DMS53 treated with DMSO at 0.1 percent for 48 hours (cell line): Measurements from ENCODE around the gene TMEM244.
"Not testable (repeated sequence)": the region's sequence is repeated elsewhere in the genome, so short reads cannot be mapped to it uniquely, and the experiment has no call there.

Source experiments
- DNase-seq: peaks from one replicate; lab custom pipeline; 2025; ENCODE audit not compliant: unreplicated experiment; lab: John Stamatoyannopoulos, UW

Gene TMEM244

DNA sequence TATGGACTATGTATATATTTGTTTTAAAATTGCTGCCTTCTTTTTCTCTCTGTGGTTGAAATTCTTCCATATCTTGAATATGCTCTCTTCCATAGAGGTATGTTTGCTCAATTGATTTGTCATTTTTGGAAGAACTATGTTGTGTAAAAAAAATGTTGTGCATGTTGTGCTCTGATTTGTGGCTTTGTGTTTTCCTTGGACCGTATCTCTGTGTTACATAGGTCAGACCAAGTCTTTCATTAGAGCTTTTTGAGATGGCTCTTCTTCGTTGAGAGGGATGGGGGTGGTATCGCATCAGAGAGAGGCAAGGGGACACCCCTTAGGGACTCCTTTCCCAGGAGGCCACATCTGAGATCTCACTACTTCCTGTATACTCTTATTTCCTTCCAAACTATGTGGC, 43.8 kb downstream of the TMEM244 start:
- no peak for DNase-seq

DNA sequence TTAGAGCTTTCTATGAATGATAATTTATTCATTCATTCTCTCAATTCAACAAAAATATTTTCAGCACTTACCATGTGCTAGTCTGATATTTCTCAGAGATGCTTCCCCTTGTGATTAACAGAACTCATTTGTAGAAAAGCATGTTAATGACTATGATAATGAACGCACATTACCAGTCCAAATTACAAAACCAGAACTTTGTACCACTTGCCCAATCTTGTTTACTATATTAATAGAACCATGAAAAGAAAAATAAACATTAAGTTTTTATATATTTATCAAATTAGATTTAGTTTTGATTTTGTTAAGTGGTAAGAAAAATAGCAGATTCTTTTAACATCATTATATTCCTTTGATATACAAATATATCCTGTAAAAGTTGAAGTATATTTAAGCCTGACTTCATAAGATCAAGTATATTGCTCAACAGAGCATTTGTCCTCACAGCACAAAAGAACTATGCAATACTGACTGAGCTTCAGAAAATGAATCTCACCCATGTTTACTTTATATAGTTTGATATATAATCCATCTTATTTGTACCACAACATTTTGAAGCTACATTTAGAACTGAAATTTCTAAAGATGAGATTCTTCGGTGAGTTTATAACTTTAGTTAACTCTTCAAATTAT, 48.9 kb downstream of the TMEM244 start:
- DNase-seq, result no peak

DNA sequence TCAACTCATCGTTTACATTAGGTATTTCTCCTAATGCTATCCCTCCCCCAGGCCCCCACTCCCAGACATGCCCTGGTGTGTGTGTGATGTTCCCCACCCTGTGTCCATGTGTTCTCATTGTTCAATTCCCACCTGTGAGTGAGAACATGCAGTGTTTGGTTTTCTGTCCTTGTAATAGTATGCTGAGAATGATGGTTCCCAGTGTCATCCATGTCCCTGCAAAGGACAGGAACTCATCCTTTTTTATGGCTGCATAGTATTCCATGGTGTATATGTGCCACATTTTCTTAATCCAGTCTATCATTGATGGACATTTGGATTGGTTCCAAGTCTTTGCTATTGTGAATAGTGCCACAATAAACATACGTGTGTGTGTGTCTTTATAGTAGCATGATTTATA, 54.0 kb downstream of the TMEM244 start:
- DNase-seq, result not testable (repeated sequence)

DNA sequence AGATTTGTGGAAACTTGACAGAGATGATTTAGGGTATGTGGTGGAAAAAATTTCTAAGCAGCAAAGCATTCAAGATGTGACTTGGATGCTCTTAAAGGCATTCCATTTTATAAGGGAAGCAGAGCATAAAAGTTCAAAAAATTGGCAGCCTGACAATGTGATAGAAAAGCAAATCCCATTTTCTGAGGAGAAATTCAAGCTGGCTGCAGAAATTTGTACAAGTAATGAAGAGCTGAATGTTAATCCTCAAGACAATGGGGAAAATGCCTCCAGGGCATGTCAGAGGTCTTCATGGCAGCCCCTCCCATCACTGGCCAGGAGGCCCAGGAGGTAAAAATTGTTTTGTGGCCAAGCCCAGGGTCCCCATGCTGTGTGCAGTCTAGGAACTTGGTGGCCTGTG, 58.2 kb downstream of the TMEM244 start:
- not testable (repeated sequence) for DNase-seq

DNA sequence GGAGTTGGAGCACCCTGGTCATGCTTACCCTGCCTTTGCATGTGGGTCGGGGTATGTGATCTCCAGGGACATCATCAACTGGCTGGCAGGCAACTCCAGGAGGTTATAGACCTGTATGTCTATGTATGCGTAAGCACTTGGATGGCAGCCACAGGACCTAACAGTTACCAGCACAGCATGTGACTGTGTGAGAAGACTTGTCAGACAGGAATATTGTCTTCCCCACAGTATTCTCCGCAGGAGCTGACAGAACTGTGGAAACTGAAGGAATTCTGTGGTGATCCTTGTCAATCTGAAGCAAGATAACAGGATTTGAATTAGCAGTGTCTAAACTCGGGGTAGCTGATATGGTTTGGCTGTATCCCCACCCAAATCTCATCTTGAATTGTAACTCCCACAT, 59.2 kb downstream of the TMEM244 start:
- DNase-seq, result no peak

DNA sequence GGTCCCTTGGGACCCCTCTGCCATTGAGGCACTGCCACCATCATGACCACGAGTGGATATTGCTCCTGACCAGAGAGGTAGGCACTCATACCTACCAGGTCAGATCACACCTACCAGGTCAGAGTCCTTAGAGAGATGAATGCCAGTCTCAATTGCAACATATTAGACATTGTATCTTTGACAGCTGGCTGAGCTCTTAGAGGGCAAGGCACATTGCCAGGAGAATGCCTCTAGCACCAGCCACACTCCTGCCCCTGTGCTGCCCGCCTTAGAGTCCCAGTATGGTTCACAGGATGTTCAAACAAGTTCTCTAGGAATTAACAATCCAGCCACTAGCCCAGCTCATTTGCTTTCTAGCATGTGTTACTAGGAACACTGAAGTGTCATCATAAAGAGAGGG, 65.9 kb downstream of the TMEM244 start:
- DNase-seq, result no peak

DNA sequence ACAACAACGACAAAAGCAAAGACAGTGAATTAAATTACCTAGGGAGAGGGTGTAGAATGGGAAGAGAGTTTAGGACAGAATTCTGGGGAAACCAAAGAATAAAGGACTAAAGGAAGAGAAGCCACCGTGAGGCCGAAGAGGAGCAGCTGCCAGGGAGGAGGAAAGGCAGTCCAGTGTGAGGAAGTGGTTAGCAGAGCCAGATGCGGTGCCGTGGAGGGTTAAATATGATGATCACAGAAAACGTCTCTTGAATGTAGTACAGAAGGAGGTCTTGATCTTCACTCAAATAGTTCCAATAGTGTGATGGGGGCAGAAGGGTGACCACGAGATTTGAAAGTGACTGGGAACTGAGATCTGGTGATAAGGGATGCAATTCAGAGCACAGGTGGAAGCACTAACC, 67.7 kb downstream of the TMEM244 start:
- DNase-seq, result no peak

DNA sequence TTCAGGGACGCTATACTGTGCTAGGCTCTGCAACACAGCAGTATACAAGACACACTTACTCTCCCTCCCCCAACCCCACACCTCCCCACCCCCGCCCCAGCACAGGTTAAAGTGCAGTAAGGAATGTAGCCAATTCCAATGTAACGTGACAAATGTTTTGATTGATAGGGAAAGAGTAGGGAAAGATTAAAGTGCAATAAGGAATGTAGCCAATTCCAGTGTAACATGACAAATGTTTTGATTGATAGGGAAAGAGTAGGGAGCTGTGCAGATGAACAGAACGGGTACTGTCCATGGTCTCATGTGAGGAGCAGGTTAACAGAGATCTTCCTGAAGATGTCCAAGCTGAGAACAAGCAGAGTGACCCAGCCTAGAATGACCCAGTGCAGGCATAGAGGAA, 69.1 kb downstream of the TMEM244 start:
- DNase-seq, result no peak

DNA sequence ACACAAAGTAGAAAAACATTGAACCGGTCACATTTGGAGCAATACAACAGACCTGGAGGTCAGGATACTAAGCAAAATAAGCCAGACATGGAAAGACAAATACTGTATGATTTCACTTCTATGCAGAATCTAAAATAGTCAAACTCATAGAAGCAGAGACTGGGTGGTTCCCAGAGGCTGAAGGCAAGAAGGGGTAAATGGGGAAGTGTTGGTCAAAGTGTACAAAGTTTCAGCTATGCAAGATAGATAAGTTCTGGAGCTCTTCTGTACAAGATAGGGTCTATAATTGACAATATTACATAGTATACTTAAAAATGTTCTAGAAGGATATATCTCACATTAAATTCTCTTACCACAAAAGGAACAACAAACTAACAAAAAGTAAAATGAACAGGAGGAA, 70.3 kb downstream of the TMEM244 start:
- DNase-seq, result no peak

DNA sequence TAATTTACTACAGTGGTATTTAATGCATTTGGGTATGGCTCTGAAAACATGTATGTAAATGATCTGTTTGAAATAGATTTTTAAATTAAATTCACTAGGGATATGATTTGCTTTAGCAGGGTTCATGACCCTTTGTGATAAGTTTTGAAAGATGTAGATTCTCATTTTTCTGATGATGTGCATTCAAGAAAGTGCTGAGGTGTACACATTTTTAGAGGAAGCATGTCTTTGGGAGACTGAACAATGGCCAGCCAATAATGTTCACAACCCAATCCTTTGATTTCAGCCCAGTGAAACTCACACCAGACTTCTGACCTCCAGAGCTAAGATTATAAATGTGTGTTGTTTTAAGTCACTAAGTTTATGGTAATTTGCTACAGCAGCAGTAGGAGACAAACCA, 71.1 kb downstream of the TMEM244 start:
- DNase-seq, result no peak

DNA sequence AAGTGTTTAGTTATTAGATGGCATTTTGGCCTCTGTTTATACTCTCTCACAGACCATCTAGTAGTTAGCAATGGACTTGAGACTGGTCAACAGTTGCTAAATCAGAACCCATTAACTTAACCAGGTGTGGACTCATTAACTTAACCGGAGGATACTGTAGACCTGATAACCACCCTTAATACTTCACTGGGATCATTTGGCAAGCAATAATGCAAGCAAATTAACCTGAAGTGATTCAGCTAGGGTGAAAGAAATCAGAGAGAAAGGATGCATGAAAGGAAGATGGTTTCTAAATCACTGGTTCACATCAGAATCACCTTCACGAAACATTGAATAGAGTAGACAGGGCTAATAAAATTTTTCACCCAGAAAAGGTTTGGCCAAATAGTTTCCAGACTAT, 73.3 kb downstream of the TMEM244 start:
- no peak for DNase-seq

DNA sequence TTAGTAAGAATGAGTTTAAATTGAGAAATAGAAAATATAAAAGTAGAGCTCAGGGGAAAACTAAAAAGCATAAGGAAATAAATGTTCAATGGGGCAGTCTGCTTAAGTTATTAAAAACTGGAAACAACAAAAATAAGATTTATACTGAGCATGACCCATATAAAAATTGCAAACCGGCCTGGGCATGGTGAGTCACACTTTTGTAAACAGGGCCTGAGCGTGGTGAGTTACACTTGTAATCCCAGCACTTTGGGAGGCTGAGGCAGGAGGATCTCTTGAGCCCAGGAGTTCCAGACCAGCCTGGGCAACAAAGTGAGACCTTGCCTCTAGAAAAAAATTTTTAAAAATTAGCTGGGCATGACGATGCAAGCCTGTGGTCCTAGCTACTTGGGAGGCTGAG, 74.6 kb downstream of the TMEM244 start:
- no peak for DNase-seq

DNA sequence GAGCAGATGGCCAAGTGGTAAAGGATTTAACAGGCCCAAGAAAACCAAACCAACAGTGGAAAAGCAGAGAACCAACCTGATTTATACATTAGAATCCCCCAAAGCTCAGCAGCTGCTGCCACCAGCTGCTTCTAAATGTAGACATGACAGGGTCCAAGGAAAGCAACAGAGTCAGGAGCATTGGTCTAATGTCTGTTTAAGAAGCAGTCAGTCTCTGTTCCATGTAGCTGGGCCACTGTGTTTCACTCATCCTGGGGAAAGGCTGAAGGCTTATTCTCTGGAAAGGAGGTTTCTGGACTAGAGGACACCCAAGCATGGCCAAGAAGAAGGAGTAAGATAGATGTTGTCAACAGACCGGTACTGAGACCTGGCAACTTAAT, 75.4 kb downstream of the TMEM244 start:
- DNase-seq, result no peak

DNA sequence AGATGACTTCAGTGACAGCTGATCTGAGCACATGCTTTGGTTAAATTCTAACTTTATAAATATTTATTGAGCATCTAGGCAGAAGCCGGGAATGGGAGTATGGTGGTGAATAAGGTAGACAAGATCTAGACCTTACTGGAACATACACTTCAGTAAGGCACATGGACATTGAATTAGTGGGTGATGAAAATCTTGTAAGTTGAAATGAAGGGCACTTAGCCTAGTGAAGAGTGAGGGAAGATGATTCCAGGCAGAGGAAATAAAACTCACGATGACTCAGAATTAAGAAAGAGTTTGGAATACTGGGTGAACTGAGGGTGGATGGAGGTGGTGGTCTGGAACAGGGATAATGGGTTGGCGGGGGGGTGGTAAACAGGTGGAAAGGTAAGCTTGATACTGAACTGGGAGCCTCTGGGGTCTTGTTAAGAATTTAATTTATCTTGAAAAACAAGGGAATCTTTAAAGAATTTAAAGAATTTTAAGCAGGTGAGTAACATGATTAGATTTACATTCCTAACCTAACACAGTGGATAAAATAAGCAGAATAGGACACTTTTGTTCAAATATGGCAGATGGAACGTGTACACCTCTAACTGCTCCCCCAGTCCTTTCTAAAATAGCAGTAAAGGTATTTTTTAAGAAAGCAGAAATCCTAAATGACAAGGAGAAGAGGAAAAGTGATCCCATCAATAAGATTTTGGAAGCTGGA, 75.9 kb downstream of the TMEM244 start:
- no peak for DNase-seq
